HG03139 (cell line): ENCODE results near the gene SLC29A1.
"Not testable (repeated sequence)": the region's sequence is repeated elsewhere in the genome, so short reads cannot be mapped to it uniquely, and the experiment has no call there.

Experiments used
- ATAC-seq: cut with Tn5 transposase; IDR thresholded peaks from one replicate; pipeline ENCODE4 v1.9.1; 2021; ENCODE audit not compliant: unreplicated experiment

Gene SLC29A1

DNA sequence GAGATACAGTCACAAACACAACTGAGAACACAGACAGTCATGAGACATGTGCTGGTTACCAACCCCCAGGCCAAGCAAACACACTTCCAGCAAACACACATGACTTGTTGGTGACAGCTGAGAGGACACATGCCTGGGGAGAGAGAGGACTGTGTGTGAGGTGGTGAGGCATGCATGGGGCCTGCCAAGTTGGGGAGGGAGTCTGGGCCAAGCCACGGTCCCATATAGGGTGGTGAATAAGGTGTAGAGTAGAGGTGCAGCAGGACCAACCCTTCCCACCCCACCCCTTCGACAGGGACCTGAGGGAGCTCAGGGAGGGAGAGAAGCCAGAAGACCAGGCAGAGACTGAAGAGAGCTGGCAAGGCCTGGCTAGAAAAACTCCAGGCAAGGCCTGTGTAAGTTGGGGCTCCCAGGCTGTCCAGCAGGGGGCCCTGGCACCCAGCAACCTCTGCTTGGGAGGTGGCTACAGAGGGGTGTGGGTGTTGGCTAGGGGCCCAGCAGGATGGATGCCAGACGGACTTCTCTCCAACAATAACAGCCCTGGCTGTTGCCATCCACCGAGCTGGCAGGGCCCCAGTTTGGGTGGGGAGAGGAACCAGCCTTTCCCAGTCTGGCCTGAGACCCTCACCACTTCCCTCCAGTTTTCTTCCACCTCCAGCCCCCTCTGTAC, 2.0 kb upstream of the SLC29A1 start:
- ATAC-seq = peak; percentile 46

DNA sequence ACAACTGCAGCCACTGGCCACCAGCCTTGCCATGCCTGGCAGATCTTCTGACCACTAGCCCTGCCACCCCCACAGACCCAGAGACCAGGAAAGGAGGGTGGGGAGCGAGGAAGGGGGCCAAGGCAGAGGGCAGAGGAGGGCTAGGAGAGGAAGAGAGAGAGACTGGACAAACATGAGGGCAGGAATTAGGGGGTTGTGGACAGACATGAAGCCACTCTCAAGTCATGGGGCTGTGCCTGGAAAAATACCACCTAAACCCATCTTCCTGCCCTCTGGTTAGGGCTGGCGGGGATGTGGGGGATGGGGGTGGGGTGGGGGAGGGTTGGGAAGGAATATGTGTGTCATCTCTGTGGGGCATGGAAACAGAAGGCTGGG, 1.4 kb upstream of the SLC29A1 start:
- no peak for ATAC-seq

DNA sequence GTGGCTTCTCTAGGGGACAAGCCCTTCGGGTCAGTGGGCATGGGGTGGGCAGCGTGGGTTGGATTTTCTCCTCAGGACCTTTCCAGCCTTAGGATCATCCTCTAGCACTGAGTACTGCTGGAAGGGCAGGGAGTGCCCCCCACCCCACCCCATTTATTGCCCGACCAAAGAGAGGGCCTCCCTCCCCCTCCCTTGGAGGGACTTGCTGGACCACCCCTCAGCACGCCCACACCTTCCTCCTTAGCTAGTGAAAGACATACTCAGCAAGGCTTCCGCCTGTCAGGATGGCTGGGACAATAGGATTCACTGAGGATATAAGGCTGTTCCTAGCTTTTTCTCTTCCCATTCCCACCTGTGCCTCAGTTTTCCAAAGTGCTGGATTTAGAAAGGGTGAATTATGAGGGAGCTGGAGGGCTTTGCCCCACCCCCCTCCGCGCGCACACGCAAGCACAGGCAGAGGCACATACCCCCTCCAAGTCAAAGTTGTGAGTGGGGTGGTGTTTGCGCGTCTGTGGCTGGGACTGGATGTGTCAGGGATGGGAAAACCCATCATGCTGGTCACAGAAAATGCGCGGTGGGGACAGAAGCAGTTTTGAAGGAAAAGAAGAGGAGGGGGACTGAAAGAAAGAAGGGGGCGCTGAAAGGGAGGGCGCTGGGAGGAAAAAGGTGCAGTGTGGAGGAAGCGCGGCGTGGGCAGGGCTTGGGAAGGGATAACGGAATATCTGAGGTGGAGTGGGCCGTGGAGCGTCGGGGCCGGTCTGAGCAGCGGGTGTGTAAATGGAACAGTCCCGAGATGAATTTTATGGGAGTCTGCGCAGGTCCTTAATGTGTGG, 693 bp upstream of the SLC29A1 start:
- no peak for ATAC-seq

DNA sequence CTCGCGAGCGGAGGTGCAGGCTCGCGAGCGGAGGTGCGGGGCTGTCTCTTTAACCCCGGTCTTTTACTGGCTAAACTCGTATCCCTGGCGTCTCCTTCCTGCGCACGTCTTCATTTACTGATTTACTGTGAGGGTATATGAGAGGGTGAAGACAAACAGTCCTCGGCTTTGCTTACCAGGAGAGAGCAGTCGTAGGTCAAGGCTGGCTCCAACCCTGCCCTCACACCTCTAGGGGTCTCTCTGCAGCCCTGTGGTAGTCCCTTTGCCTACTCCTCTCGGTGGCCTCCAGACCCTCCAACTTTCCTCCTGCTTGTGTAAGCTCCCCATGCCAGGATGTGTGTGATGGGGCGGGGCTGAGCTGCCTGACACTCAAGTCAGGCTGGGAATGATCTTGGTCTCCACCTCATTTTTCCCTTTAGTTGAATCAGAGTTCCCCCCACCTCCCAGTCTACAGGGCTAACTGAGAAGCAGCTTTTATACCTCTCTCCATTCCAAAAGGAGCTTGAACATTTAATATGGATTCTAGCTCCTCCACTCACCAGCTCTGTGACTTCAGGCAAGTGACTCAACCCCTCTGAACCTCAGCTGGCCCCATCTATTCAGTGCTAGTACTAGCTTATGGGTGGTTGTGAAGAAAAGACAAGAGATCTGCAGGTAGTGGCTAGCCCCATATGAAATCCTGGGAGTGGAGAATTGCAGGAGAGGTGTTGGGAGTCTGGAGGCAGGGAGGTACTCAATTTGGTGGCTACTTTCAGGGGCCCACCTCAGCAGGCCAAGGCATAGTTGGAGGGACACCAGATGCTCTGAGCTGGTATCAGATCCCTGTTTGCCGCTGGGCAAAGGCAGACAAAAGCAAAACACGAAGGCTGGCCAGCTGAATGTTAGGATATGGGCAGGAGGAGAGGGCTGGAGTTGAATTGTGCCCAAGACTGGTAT, 902 bp downstream of the SLC29A1 start:
- ATAC-seq = no peak

- no peak for ATAC-seq
Observed at GRCh38 chr6:44224965-44225305, 1.5 kb downstream of the SLC29A1 start.

DNA sequence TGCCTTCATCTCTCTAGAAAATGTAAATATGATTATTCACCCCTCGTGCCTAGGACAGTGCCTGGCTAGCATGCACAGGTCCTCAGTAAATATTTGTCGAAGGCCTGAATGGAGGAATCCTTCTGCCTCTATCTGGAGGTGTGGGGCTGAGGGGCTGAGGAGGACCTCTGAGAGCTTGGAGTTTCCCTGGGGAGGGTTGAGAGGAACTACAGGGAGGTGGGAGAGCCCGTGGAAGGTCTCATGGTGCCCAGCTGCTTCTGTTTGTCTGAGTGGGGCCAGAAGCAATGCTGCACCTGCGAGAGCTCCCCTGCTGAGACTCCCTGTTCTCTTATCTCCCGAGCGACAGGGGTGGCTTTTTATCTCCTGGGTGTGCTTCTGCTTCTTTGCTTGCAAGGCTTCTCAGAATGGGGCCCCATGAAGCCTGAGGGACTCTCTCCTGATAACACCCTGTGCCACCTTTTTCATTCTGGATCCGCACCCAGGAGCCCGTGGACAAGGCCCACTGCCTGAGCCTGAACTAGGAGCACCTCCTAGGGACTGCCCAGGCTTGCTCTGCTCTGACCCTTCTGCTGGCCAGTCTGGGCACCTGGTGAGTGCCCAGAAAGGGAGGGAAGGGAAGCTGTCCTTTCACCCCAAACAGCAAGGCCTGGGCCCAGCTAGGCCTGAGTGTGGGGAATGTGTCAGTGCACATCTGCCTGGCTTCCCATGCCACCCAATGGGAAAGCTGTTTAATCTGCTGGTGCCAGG, 2.4 kb downstream of the SLC29A1 start:
- ATAC-seq = no peak

DNA sequence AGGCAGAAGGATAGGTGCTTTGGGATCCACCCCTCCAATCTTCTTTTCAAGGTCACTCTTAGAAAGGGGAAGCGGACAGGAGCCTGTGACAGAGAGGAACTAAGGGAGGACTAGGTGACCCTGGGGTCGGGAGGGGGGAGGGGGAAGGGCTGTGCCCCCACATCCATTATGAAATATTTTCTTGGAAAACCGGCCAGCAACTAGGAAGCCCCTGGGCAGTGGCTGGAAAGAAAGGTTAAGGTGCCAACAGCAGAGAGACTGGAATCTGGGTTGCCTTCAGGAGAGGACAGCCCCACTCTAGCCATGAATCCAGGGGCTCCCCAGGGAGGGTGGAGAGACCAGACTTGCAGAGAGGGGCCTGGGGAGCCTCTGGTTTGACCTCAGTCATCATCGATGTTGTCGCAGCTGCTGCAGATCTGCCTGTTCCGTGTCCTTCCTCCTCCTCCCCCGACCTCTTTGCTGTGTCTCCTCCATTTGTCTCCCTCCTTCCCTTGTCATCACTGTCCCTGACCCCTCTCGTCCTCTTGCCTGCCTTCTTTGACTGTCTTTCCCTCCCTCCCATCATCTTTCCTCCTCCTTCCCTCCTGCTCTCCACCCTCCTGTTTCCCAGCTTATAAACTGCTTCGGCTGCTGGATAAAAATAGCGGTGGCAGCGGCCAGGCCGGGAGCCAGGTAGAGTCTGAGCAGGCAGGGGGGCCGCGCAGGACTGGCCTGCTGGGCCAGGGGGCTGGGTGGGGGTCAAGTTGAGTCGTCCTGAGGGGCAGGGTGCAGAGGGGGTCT, 3.2 kb downstream of the SLC29A1 start:
- no peak for ATAC-seq

- ATAC-seq = no peak
Observed at GRCh38 chr6:44227148-44227793, 3.9 kb downstream of the SLC29A1 start.

DNA sequence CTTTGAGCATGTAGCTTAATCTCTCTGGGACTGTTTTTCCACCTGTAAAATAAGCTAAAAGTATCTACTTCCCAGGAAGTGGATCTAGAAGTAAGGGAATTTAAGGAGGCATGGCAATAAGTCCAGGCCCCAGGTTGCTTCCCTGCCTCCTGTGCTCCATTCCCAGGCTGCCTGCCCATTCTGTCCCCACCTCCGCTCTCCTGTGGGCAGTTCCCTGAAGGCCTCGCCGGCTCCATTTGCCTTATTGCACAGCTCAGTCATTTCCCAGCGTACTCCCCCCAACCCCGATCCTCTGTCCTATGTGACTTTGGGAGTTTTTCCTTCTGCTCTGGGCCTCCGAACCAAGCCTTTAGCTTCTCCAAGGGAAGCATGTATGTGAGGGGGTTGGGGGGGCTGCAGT, 4.6 kb downstream of the SLC29A1 start:
- no peak for ATAC-seq

GRCh38 chr6:44228433-44228832, 5.0 kb downstream of the SLC29A1 start:
- ATAC-seq = no peak

DNA sequence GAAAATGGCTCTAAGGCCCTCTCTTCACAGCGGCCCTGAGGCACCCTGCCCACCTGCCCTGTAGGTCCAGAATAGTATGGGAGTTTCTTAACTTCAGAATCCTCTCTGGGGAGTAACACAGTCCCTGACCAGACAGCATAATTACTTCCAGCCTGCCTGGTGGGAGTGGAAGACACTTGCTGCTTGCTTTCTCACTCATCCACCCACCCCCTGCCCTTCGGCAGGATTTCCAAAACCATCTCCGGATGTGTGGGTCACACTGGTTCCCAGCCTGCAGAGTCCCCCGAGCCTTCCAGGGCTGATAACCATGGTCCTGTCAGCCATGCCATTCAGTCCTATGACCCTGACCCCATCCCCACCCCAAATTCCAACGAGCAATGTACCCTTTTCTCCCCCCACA, 5.4 kb downstream of the SLC29A1 start:
- no peak for ATAC-seq

- ATAC-seq = no peak
Observed at GRCh38 chr6:44229376-44230033, 6.1 kb downstream of the SLC29A1 start.

DNA sequence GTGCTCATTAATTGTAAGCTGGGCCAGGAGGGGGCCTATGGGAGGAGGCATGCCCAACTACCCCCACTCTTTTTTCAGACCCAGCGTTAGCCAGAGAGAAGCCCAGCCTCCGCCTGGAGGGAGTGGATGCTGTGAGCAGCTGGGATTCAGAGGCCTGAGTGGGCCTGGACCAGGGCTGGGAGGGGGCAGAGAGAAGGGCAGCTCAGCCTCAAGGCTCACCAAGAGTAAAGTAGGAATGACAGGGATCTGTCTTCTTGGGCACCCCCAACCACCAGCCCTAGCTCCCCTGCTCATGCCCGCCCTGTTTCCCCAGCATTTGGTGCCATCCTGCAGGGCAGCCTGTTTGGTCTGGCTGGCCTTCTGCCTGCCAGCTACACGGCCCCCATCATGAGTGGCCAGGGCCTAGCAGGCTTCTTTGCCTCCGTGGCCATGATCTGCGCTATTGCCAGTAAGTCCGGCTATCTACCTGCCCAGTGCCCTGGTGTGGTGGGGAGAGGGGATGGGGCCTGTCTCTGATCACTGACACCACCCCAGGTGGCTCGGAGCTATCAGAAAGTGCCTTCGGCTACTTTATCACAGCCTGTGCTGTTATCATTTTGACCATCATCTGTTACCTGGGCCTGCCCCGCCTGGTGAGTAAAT, 6.8 kb downstream of the SLC29A1 start:
- ATAC-seq = no peak

GRCh38 chr6:44231426-44231825, 8.0 kb downstream of the SLC29A1 start:
- ATAC-seq = not testable (repeated sequence)

DNA sequence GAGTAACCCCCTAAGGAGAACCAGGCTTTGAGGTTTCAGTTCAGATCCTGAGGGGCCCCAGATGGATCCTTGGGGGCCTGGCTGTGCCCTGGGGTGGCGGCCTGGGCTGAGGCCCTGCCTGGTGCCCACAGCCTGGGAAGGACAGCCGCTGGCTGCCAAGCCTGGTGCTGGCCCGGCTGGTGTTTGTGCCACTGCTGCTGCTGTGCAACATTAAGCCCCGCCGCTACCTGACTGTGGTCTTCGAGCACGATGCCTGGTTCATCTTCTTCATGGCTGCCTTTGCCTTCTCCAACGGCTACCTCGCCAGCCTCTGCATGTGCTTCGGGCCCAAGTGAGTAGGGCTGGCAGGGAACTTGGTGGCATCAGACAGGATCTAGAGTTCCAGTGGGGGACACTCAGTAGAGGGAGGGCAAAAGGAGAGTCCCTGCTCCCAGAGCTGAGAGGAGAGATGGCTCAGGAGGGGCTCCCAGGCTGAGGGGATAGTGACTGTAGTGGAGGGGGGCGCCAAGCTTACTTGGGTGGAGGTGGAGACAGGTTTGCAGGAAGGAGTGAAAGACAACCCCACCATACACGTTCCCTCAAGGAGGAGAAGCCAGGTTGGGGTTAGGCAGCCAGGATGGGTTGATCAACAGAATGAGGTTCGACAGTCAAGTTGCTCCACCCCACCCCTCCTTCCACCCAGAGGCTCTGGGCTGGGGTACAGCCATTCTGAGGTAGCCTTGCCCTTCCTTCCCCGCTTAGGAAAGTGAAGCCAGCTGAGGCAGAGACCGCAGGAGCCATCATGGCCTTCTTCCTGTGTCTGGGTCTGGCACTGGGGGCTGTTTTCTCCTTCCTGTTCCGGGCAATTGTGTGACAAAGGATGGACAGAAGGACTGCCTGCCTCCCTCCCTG, 9.5 kb downstream of the SLC29A1 start:
- no peak for ATAC-seq

DNA sequence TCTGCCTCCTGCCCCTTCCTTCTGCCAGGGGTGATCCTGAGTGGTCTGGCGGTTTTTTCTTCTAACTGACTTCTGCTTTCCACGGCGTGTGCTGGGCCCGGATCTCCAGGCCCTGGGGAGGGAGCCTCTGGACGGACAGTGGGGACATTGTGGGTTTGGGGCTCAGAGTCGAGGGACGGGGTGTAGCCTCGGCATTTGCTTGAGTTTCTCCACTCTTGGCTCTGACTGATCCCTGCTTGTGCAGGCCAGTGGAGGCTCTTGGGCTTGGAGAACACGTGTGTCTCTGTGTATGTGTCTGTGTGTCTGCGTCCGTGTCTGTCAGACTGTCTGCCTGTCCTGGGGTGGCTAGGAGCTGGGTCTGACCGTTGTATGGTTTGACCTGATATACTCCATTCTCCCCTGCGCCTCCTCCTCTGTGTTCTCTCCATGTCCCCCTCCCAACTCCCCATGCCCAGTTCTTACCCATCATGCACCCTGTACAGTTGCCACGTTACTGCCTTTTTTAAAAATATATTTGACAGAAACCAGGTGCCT, 10.2 kb downstream of the SLC29A1 start:
- no peak for ATAC-seq
